Diencephalon (tissue), 1 donor: Measurements from ENCODE around the gene CFLAR. TPM values are rescaled to one million over a fixed set of nuclear protein-coding genes. Genes with fewer than 3 reads are reported as not detected.

Source experiments
- small RNA-seq: library from RNA; depleted of rRNA; stranded (forward); fragments of <200 nt; gene quantifications from one replicate; pipeline ENCODE3, GENCODE V24; 2014
- total RNA-seq: library from RNA; depleted of rRNA; stranded (reverse); fragments of >200 nt; gene quantifications from one replicate; pipeline ENCODE4 v1.2.3, GENCODE V29; 2014

The CFLAR gene
- 36.7 TPM for total RNA-seq

DNA sequence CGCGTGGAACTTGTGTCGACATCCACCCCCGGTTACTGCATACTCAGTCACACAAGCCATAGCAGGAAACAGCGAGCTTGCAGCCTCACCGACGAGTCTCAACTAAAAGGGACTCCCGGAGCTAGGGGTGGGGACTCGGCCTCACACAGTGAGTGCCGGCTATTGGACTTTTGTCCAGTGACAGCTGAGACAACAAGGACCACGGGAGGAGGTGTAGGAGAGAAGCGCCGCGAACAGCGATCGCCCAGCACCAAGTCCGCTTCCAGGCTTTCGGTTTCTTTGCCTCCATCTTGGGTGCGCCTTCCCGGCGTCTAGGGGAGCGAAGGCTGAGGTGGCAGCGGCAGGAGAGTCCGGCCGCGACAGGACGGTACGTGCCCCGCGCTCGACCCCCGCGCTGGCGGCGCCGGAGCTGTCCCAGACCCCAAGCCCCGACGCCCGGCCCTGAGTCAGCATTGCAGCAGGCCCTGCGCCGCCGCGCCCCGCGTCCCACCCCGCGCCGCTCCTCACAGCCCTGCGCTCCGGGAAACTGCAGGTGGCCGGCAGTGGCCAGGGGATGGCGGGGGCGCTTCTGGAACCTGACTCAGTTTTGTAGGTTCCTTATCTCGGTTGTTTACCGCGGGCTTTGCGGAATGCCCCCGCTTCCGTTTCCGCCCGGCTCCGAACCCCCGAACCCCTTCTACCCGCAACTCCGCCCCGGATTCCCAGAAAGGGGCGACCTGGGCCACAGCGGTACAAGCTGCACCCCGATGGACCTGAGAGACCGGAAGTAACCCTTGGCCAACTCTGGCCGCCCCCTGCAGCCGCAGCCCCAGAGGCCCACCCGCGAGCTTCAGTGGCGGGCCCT, at the start of gene CFLAR:
Gene CFLAR (plus strand): TSS at position 50 of the 844 bp plus-strand sequence. CDS start 13,702 bp downstream, outside the sequence.

GRCh38 chr2:201071479-201072200, 44.3 kb upstream of the CFLAR start, which contains the start of the genes HYCC2 and NDUFB3:
Gene HYCC2, minus strand, starts transcription at chr2:201071671. Its CDS starts 47,662 bp downstream, at chr2:201024009.
Gene NDUFB3, plus strand, starts transcription at chr2:201072001. Its CDS starts 6,882 bp downstream, at chr2:201078883.

GRCh38 chr2:201182650-201183364, 66.8 kb downstream of the CFLAR start, which contains the start of gene CASP10:
Gene CASP10, plus strand, starts transcription at chr2:201183141. Its CDS starts 2,637 bp downstream, at chr2:201185778.

Small RNA genes within 50 kb of the gene (small RNA-seq; reads per million reads assigned to genes)
- gene AC007283.2: not detected
- gene MTND4LP13: not detected
- gene RNU6-1206P: not detected
- not detected for gene RNU7-45P

Other genes starting within 250 kb of the CFLAR start
- gene PPIL3, start 227.1 kb upstream of the CFLAR start, total RNA-seq: 56.1 TPM
- gene NIF3L1, start 226.8 kb upstream of the CFLAR start, total RNA-seq: 34.4 TPM
- gene ORC2, start 152.5 kb upstream of the CFLAR start, total RNA-seq: 21.2 TPM
- gene HYCC2, start 44.5 kb upstream of the CFLAR start, total RNA-seq: 62.3 TPM
- 57.7 TPM for gene NDUFB3, start 44.2 kb upstream of the CFLAR start, total RNA-seq
- gene CASP10, start 67.0 kb downstream of the CFLAR start, total RNA-seq: 3.0 TPM
- gene CASP8, start 144.4 kb downstream of the CFLAR start, total RNA-seq: 3.2 TPM
- 3.7 TPM for gene FLACC1, start 241.2 kb downstream of the CFLAR start, total RNA-seq